DND-41 (cell line): Measurements from ENCODE around the gene EEA1.

ENCODE experiments used
- ATAC-seq: fragments of 200-7000 bp; cut with Tn5 transposase; 3 replicates; pipeline ENCODE4 v1.9.1; 2021; ENCODE audit warnings: low read depth; ENCODE audit not compliant: insufficient read depth
- DNase-seq: peaks from one replicate; pipeline ENCODE4 v3.0.0-alpha.2; 2020
- H2AFZ ChIP-seq: 2 replicates; pipeline ENCODE4 v1.6.0; 2012; ENCODE audit warnings: low read depth, low read length
- H3K27ac ChIP-seq: 2 replicates; pipeline ENCODE4 v1.5.1; 2012; ENCODE audit warnings: low read length, inconsistent platforms
- H3K27me3 ChIP-seq: fragments of 200-600 bp; sonication (generic); 2 replicates; pipeline ENCODE4 v1.6.0; 2012; ENCODE audit warnings: low read length, mild to moderate bottlenecking, inconsistent platforms; ENCODE audit not compliant: insufficient read depth, poor library complexity
- H3K36me3 ChIP-seq: 2 replicates; pipeline ENCODE4 v1.5.1; 2012; ENCODE audit warnings: low read length, inconsistent platforms; ENCODE audit not compliant: insufficient read depth
- H3K4me1 ChIP-seq: 2 replicates; pipeline ENCODE4 v1.5.1; 2012; ENCODE audit warnings: mild to moderate bottlenecking, low read length; ENCODE audit not compliant: insufficient read depth
- H3K4me2 ChIP-seq: 2 replicates; pipeline ENCODE4 v1.6.0; 2012; ENCODE audit warnings: mild to moderate bottlenecking, moderate library complexity, low read length, inconsistent platforms; ENCODE audit not compliant: insufficient read depth
- H3K4me3 ChIP-seq, 2 experiments: fragments of 200-600 bp in 1 of 2; shearing (Covaris generic) in 1 of 2; 2 replicates each; pipeline ENCODE4 v1.5.1; 2012 to 2016; ENCODE audit warnings: inconsistent platforms in 2 of 2, low read length in 2 of 2, mild to moderate bottlenecking in 2 of 2, low read depth in 1 of 2, moderate library complexity in 1 of 2
- H3K79me2 ChIP-seq: 2 replicates; pipeline ENCODE4 v1.6.0; 2012; ENCODE audit warnings: low read length, inconsistent platforms; ENCODE audit not compliant: insufficient read depth
- H3K9ac ChIP-seq: 2 replicates; pipeline ENCODE4 v1.6.0; 2012; ENCODE audit warnings: low read depth, mild to moderate bottlenecking, inconsistent platforms, low read length, moderate library complexity
- H3K9me3 ChIP-seq: 2 replicates; pipeline ENCODE4 v1.5.1; 2012; ENCODE audit warnings: low read length, moderate library complexity, mild to moderate bottlenecking, inconsistent platforms; ENCODE audit not compliant: insufficient read depth, severe bottlenecking
- H4K20me1 ChIP-seq: 2 replicates; pipeline ENCODE4 v1.6.0; 2012; ENCODE audit warnings: low read length; ENCODE audit not compliant: insufficient read depth
- EZH2 ChIP-seq: IDR thresholded peaks from 3 replicates; pipeline ENCODE4 v1.6.1; 2012; ENCODE audit warnings: borderline replicate concordance, low read depth, mild to moderate bottlenecking, moderate library complexity, low read length, inconsistent platforms; ENCODE audit not compliant: severe bottlenecking
- TF ChIP-seq, protein P1 (sequence below): IDR thresholded peaks from 2 replicates; pipeline ENCODE4 v1.5.1; 2012; ENCODE audit warnings: borderline replicate concordance, low read length, moderate library complexity, mild to moderate bottlenecking; ENCODE audit not compliant: poor library complexity, severe bottlenecking; ENCODE audit errors: extremely low read depth

EEA1 gene

DNA sequence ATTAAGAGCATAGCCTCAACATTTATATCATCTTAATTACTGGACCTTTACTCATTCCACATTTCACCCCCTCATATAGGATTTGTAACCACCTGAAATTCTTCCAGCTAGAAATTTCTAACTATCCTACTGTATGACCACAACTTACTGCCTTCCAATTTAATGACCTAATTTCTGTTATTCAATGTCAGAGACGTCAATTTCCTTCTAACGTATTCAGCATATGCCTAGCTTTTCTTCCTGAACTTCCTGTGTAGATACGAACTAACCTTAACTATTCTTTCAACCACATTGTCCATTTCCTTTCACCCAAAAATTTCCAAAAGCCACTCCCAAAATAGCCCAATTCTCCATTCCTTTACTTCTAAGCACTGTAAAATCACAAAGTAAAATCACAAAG lies 108.0 kb downstream of the EEA1 start:
- DNase-seq (no peak), ATAC-seq (no peak)
- H3K4me2 ChIP-seq = no peak overlapping the region
- no peaks in the 10 kb centered on the region for H3K9me3 ChIP-seq
- H3K4me3 ChIP-seq = no peak overlapping the region
- no peaks in the 10 kb centered on the region for H3K4me1 ChIP-seq
- no peak overlapping the region for H2AFZ ChIP-seq
- TF ChIP-seq, protein P1, sequence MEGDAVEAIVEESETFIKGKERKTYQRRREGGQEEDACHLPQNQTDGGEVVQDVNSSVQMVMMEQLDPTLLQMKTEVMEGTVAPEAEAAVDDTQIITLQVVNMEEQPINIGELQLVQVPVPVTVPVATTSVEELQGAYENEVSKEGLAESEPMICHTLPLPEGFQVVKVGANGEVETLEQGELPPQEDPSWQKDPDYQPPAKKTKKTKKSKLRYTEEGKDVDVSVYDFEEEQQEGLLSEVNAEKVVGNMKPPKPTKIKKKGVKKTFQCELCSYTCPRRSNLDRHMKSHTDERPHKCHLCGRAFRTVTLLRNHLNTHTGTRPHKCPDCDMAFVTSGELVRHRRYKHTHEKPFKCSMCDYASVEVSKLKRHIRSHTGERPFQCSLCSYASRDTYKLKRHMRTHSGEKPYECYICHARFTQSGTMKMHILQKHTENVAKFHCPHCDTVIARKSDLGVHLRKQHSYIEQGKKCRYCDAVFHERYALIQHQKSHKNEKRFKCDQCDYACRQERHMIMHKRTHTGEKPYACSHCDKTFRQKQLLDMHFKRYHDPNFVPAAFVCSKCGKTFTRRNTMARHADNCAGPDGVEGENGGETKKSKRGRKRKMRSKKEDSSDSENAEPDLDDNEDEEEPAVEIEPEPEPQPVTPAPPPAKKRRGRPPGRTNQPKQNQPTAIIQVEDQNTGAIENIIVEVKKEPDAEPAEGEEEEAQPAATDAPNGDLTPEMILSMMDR = no peak
- no peak for TF ChIP-seq EZH2
- H4K20me1 ChIP-seq = no peaks in the 10 kb centered on the region
- H3K27ac ChIP-seq = no peak overlapping the region
- H3K36me3 ChIP-seq = peaks cover 54% of the 10 kb centered on the region
- H3K79me2 ChIP-seq = no peaks in the 10 kb centered on the region
- H3K9ac ChIP-seq = no peak overlapping the region
- H3K27me3 ChIP-seq = no peaks in the 10 kb centered on the region

DNA sequence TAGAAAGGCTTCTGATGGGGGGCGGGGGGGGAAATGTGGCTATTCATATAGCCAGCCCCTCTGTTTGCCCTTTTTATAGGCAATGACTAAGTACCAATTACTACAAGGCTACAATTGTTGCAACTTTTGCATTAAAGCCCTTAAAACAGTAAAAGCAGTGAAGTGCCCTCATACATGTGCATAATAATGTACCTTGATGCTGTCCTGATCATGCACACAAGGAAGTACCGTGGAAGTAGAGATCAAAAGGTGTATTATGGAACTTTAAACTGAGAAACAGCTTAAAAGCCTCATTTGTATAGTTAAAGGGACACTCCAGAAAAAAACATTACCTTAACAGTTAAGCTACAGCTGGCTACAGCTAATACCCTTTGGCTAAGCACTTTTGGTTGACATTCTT lies 114.5 kb downstream of the EEA1 start:
- Histone ChIP-seq H3K79me2 (no peaks in the 10 kb centered on the region), H3K4me2 (no peak overlapping the region), H3K27me3 (no peaks in the 10 kb centered on the region), H3K4me3 (no peak overlapping the region), H4K20me1 (no peaks in the 10 kb centered on the region), H3K36me3 (peaks cover 57% of the 10 kb centered on the region), H3K27ac (no peak overlapping the region), H3K9ac (no peak overlapping the region), H3K4me1 (no peaks in the 10 kb centered on the region), H3K9me3 (no peaks in the 10 kb centered on the region), H2AFZ (no peak overlapping the region)
- DNase-seq (no peak), ATAC-seq (no peak)
- TF ChIP-seq, protein P1 = no peak
- TF ChIP-seq EZH2 = no peak

DNA sequence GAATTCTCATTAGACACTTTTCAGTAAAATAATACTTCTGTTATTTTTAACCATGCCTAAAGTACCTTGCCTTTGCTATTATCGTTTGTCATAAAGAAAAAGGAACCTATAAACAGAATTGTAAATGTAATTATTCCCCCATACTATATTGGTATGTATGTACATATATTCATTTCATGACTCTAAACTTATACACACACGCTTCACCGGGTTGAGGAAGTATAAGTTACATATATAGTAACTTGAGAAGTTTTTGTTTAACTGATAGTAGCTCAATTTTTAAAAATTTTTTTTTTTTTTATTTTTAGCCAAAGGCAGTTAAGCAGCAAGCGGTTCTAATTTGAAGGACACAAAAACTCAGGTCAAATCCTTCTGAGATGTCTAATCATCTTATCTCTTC lies 118.7 kb downstream of the EEA1 start:
- no peak for ATAC-seq
- peaks cover 41% of the 10 kb centered on the region for H3K36me3 ChIP-seq
- H3K9me3 ChIP-seq = no peaks in the 10 kb centered on the region
- no peak overlapping the region for H3K4me3 ChIP-seq
- no peak overlapping the region for H2AFZ ChIP-seq
- H3K27me3 ChIP-seq = no peaks in the 10 kb centered on the region
- TF ChIP-seq, protein P1 = no peak
- TF ChIP-seq EZH2 = no peak
- H3K9ac ChIP-seq = no peak overlapping the region
- DNase-seq = no peak
- H3K4me2 ChIP-seq = no peak overlapping the region
- H3K27ac ChIP-seq = no peak overlapping the region
- H3K4me1 ChIP-seq = no peaks in the 10 kb centered on the region
- H3K79me2 ChIP-seq = no peaks in the 10 kb centered on the region
- H4K20me1 ChIP-seq = no peaks in the 10 kb centered on the region

DNA sequence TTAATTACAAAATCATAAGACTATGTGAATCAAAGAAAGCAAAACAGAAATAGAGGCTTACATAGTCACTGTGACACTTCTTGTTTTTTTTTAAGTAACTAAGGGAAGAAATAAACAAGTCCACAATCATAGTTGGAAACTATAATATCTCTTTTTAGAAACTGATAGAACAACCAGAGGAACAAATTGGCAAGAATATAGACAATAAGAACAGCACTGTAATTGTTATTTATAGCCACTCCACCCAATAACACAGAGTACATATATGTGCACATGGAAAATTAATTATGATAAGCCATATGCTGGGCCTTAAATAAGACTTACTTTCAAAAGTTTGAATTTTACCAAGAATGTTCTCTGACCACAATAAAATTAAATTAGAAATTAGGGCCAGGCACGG lies 125.2 kb downstream of the EEA1 start:
- H3K79me2 ChIP-seq = no peaks in the 10 kb centered on the region

More for the DNA sequence above, 125.2 kb downstream of the EEA1 start:
- Histone ChIP-seq H3K9me3 (no peaks in the 10 kb centered on the region), H3K4me1 (no peaks in the 10 kb centered on the region), H3K4me2 (no peak overlapping the region), H3K36me3 (peaks cover 50% of the 10 kb centered on the region), H3K27me3 (no peaks in the 10 kb centered on the region), H4K20me1 (no peaks in the 10 kb centered on the region), H3K9ac (no peak overlapping the region), H3K27ac (no peak overlapping the region), H2AFZ (no peak overlapping the region), H3K4me3 (no peak overlapping the region)
- TF ChIP-seq EZH2 = no peak
- TF ChIP-seq, protein P1 = no peak
- ATAC-seq (no peak), DNase-seq (no peak)
